HG03159 (cell line): ENCODE results near the gene KRT72.

Experiments used
- ATAC-seq: cut with Tn5 transposase; IDR thresholded peaks from one replicate; pipeline ENCODE4 v1.9.1; 2021; ENCODE audit warnings: mild to moderate bottlenecking, moderate library complexity; ENCODE audit not compliant: unreplicated experiment

Gene KRT72

DNA sequence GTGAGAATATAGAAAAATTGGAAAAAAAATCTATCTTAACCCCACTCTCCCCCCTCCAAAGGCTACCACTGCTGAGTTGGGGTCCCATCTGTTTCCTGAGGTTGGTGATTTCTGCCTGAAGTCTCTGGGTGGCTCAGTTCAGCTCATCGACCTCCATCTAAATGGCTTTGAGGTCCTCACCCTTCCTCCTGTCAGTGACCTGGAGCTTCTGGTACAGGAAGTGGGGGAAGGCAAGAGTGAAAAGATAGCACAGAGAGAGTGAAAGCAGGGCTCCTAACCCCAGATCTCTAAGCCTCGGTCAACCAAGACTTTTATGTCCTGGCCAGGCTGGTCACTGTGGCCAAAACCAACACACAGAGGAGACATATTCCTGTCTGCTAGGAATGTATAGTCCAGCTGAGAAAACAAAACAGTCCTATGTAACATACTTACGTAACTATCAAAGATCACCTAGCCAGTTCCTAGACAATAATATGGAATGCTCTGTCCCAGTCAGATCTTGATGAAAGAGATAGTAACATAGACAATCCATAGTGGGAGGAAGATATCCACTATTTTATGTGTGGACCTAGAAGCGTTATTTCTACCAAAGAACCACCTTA lies 29.4 kb upstream of the KRT72 start:
- ATAC-seq, result no peak

DNA sequence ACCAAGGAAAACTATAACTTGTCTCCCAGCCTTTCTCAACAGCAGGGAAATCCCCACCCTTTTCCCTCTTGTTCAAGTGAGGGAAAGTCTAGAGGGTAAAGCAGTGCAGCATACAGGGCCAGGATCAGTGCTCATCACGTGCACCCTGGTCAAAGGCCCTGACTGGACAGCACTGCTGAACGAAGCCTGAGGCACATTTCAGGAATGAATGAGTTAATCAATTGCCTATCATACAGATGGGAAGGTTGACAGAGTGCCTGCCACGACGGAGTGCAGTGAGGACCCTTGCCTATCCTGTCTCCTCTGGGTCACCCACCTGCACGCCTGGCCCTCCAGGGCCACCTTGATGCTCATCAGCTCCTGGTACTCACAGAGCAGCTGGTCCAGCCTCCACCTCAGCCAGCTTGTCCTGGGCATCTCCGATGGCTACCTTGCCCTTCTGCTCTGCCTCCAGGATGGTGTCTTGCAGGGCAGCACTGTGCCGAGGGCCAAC lies 28.8 kb upstream of the KRT72 start:
- no peak for ATAC-seq

DNA sequence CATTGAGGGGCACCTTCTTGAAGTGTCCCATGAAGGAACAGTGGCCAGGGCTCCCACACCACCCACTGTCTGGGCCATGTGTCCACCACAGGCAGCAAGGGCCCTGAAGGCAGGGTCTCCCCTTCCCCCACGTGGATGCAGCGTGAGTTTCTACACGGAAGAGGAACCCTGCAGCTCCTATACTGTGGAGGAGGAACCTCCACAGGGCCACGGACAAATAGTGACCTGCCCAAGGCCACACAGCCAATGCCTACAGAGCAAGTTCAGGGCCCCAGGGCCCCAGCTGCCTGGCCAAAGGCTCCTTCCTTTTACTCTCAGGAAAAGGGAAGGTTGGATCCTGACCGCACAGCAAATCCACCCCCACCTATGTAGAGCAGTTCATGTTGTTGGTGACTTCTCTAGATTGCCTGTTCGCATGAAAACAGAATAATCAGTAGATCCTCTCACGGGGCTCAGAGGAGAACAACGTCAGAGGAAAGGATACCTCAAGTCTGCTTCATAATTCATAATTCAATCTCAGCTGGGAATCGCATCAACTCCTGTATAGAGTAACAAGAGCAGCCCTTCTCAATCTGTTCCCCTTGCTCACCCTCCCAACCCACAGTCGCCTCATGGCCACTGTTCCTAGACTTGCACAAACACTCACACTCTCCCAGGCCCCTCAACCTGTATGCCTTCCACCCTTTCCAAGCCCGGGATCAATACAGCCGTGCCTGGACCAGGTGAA lies 28.2 kb upstream of the KRT72 start:
- no peak for ATAC-seq

DNA sequence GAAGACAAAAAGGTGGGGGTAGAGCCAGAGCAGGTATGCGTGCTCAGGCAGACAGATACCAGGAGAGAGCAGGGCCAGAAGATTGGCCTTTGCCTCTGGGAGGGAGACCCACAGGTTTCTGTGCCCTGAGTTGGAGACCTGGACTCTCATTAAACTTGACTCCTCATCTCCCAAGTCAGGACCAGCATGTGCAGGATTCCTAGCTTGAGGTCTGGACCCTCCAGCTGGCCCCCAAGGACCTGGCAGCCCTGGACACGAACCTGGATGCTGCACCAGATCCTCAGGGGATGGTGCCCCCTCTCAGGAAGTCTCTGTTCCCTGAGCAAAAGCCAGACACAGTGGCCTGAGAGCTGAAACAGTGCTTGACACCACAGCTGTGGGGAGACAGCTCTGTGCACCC lies 27.6 kb upstream of the KRT72 start:
- no peak for ATAC-seq

DNA sequence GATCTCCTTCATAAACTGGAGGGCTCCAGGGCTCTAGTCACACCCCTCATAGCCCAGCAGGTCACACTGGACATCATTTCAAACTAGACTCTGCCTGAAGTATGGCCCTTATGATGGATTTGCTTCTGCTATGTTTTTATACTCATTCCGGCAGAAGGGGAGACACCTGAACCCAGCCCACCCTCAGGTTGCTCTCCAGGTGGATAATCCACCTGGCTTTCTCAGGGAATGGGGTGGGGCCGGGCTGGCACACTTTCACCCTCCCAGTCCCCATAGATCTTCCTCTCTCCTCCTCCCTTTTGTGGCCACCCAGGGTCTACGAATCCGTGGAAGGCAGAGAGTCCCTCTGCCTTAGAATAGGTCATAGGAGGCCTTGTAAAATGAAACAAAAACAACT lies 26.8 kb upstream of the KRT72 start:
- ATAC-seq, result no peak

DNA sequence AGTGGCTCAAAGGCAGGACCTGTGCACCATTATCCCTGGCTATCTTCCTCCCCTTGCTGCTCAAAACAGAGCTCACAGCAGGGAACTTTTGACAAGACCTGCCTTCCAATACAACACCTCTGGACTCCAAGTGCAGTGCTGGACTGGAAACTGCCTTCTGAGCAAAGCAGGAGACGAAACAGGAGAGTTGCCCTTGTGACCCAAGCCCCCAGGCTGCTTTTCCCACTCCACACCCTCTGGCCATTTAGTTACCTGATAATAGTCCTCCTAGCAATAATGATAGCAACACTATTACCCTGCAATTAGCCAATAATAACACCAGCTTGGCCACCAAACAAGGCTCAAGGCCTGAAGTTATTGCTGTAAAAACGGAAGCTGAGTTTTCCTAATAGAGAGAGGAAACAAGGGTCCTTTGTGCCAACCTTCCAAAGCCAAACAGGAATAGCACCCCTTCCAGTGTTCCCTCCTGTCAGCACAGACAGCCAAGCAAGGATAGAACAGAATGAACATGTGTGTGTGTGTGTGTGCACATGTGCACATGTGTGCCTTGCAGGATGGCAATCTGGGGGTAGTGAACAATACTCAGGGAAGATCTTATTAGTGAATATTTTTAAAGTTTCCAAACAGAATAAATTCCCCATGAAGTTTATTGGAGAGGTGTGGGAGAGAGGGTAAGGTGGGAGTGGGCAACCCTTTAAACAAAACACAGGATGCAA lies 26.3 kb upstream of the KRT72 start:
- no peak for ATAC-seq

DNA sequence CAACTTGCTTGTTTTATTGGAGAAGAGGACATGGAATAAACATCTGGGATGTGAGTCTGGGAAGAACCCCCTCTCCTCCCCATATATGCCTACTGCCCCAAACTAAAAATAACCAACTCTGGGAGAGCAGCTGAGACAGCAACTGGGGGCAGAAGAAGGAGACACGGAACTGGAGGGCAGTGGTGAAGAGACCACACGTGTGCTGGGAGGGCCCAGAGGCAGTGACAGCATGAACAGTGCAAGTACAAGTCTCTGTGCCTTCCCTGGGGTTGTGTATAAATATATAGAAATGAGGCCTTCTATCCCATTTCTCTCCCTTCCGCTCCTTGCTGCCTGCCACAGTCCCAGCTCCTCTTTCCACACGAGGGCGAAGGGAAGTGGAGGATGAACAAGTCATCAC lies 21.1 kb upstream of the KRT72 start:
- ATAC-seq, result no peak

DNA sequence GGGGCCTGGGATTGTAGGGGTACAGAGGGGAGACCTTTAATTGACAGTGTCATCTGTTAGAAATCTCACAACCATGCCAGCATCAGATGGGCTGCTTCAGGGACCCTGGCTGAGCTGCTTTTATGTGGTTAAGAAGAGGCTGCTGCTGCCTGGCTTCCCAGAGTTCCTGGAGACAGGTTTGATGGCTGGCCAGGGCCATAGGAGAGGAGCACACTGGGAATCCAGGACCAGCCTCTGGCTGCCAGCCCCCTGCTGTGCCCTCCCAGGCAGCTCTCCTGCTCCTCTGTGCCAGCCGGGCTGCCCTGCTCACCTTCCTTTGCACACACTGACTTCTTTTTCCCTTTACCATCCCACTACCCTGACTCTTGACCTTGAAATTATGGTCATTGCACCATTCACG lies 17.6 kb upstream of the KRT72 start:
- ATAC-seq, result no peak

DNA sequence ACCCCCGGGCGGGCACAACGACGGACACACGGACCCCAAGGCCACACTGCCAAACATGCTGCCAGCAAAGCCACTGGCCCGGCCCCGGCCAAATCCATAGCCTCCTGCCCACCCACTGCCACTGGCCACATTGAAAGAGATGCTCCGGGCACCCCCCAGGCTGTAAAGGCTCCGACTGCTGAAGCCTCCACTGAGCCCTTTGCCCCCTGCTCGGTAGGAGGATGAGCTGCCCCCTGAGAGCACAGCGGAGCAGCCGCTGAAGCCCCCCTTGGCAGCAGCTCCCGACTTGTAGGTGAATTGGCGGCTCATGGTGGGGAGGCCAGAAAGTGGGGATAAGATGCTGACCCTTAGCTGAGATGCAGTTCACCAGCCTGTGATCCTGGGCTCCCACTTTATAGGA lies 17.0 kb upstream of the KRT72 start, which contains the start of gene KRT73:
Gene KRT73 (minus strand): TSS at position 344 of the 400 bp plus-strand sequence. CDS start 35 bp downstream, at position 309.
- no peak for ATAC-seq

DNA sequence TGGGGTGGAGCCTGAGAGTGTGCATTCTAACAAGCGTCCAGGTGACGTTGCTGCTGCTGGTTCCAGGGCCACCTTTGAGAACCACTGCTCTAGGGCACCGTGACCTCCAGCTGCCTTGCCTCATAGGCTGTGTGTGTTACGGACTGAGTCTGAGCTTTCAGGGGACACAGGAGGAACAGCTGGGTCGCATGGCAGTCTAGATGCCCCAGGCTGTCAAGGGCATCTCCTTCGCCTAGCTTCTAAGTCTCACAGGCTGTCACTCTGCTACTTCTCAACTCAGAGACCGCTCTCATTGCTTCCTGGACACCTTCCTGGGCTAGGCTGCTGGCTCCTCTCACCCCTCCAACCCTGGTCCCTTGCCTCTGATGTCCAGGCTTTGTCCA lies 16.1 kb upstream of the KRT72 start:
- no peak for ATAC-seq

DNA sequence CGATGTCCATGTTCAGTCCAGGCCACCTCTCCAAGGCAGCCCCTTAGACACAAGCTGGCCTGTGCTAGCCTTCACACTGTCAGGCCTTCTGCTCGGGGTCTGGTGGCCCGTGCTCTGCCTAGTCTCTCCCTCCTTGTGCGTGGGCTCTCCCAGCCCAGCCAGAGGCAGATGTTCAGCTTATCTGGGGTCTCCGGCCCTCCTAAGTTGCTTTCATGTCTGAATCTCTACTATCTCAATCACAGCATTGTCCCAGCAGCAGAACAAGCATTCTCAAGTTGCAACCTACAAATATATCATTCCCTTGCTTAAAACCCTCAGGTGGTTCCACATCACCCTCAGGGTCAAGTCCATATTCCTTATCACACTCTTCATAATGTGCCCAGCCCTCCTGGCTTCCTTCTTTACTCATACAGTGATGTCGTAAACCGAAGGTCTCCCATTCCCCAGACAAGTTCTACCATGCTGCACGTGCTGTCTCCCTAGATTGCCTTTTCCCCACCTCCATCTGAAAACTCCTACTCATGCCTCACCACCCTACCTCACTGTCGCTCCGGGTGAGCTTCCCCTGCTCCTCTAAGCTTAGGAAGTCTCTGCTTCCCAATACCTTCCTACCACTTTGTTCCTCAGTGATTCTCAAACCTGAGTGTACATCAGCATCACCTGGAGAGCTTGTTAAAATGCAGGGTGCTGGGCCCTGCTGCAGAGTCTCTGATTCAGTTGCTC lies 15.6 kb upstream of the KRT72 start:
- no peak for ATAC-seq

DNA sequence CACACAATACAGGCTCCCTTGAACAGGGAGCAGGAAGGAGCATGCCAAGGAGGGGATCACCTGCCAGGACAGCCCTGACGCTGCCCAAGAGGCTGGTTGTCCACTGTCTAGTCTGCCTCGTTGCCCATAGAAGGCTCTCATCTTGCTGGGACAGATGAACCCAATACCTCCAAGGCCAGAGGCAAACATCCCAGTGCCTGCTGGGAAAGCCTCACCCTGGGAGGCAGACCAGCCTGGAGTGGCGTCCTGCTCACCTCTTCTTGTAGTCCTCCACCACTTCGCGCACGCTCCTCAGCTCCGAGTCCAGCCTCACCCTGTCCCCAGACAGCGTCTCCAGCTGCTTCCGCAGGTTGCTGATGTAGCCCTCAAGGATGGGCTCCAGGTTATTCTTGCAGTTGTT lies 14.6 kb upstream of the KRT72 start:
- ATAC-seq, result no peak

DNA sequence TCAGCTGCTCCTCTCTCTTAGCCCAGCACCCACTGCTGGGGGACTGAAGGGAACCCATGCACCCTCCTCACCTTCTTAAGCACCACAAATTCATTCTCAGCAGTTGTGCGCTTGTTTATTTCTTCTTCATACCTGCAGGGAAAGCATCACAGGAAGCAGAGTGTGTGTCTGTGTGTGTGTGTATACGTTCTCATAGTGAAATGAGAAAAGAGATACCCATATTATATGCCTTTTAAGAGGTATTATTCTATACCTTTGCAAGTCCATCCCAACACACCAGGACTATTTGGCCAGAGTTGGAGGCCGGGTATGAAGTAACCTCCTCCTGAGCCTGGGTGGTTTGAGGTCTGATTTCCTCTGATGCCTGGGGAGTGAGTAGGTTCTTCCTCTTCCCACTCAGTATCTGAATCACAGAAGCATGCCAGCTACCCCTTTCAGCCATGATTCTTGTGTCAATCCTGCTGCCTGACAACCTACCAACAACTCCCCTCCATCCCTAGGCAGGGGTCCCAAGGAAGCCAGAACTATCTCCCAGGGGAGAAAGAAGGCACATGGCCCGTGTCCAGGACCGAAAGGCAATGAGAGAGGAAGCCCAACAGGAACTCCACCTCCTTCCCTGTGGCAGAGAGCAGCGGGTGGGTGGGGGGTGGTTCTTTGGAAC lies 14.1 kb upstream of the KRT72 start:
- no peak for ATAC-seq

DNA sequence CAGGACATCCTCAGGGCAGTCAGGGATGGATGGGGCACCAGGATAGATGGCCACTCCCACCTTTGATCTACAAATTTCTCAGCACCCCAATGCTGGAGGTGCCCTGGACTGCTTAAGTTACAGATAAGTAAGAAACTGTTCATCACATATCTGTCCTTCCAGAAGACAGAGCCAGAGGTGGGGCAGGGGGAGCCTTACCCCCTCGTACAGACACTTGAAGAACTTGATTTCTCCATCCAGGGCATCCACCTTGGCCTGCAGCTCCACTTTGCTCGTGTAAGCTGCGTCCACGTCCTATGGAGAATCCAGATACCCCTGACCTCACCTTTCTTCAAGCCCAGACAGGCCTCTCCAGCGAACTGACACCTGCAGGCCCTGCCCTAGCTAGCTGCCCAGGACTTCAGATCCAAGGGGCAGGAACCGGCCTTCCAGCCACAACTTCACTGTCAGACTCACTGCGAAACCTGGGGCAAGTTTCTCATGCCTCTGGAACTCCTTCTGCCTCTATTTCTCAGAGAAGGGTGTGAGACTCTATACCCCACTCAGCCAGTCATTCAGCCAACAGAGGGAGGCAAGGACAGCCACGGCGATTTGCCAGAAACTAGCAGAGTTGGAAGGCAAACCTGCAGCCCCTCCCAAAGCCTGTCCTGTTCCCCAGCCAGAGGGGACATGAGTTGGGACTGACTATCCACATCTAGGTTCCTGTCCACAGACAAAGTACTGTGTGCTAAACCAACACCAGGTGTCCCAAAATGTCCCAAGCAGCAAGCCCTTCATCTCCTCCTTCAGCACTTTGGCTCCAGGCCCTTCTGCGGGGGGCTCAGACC lies 13.3 kb upstream of the KRT72 start:
- ATAC-seq, result no peak

DNA sequence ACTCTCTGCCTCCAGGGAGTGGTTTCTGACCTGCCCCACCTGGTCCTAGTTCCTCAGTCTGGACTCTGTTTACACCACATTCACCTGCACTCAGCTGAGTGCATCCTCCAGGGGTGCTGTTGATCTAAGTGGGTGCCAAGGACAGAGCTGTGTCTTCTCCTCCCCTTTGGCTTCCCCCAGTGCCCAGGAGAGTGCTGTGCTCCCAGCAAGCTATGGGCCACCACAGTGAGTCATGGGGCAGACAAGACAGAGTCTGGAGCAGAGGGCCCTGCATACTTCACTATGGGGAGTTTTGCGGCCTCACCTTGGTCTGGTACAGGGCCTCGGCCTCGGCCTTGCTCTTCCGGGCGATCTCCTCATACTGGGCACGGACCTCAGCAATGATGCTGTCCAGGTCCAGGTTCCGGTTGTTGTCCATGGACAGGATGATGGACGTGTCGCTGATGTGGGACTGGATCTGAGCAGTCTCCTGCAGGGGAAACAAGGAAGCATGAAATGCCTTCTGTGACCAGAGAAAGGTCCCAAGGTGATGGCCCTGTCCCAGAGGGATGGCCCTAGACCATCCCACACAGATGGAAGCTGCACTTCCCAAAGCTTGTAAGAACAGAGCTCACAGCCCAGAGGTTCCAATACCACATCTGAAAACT lies 12.2 kb upstream of the KRT72 start:
- ATAC-seq, result no peak

DNA sequence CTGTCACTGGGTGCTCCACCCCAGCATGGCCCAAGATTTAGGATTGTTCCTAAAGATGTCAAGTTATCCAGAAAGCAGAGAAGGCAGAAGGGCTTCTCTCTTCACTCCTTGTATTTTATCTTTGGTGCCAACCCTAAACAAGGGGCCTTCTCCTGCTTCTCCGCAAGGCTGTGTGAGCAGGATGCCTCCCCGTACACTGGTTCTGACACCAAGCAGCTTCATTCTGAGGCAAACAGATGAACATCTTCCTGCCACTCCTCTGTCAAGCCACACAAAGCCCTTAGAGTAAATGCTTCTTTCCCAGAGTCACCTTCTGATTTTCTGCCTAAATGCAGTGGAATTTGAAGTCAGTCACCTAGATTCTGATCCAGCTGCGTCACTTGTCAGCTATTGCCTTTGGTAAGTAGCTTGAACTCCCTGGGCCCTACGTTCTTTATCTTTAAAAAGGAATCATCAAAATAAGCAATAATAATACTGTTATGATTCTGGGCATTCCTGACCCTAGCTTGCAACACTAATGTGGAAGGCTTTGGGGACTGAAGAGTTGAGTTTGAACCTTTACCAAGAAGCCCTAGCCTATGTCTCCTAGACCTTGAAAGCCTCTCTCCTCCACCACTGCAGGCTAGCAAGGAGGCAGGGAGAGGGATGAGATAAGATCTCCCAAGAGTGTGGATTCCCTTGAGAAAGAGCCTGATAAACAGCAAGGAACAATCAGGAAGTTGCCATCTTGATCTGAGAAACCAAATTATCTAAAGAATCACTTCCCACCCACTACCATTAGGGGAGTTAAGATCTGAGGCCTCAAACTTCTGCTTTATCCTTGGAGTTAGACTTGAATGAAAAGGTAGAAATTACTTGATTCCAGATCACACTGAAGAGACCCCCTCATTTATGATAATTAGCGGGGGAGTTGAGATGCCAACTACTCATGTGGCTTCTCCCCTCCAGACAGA lies 11.4 kb upstream of the KRT72 start:
- ATAC-seq, result no peak

DNA sequence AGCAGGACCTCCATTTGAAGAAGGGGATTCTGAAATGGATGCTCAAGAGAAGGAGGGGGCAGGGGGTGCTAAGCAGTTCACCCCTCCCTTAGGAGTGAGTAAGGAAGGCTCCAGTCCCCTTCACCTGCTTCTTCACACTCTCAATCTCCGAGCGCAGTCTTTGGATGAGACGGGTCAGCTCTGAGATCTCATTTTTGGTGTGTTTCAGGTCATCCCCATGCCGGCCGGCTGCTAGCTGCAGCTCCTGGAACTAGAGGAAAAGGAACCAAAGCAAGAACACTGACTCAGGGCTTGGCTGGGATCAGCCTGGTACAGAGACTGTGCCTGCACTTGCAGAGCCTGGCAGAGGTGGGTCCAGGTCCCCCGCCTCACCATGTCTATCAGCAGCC lies 9.8 kb upstream of the KRT72 start:
- no peak for ATAC-seq

DNA sequence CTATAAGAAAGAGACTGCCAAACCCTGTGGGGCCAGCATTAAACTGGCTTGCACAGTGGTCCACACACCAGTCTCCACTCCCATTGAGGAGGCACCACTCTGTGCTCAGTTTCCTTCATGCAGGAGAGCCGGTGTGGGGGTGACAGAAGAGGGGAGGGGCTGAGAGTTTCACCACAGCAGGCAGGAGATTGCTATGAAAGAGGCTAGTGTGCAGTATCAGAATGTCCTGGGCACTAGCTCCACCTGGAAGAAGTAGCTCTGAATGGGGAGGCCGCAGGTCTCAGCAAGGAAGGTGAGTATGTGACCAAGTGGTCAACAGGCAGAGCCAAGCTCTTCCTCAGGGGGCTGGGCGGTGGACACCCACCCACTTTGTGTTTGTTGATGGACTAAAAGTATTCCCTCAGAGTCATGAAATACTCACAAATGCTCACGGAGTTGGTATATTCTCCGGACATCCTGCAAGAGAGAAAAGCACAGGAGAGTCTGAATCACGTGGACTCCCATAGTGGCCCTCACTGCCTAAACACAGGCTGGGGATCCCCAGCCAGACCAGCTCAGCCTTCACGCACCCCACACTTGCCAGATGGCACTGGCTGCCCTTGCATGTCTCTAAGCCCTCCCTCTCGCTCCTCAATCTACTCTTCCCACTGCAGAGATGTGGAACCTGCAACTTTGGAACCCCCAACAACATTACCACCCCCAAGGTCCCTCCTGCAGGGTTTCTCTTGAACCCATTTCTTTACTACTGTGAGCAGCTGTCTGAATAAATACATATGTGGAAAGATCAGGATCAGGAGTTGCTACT lies 7.8 kb upstream of the KRT72 start:
- ATAC-seq, result no peak
